ENCODE measurements around the gene TGFB1.
A peak's percentile ranks its signal among the peaks of the same experiment; 100 is the strongest.
"Not testable (repeated sequence)": the region's sequence is repeated elsewhere in the genome, so short reads cannot be mapped to it uniquely, and the experiment has no call there.

TGFB1 gene

DNA sequence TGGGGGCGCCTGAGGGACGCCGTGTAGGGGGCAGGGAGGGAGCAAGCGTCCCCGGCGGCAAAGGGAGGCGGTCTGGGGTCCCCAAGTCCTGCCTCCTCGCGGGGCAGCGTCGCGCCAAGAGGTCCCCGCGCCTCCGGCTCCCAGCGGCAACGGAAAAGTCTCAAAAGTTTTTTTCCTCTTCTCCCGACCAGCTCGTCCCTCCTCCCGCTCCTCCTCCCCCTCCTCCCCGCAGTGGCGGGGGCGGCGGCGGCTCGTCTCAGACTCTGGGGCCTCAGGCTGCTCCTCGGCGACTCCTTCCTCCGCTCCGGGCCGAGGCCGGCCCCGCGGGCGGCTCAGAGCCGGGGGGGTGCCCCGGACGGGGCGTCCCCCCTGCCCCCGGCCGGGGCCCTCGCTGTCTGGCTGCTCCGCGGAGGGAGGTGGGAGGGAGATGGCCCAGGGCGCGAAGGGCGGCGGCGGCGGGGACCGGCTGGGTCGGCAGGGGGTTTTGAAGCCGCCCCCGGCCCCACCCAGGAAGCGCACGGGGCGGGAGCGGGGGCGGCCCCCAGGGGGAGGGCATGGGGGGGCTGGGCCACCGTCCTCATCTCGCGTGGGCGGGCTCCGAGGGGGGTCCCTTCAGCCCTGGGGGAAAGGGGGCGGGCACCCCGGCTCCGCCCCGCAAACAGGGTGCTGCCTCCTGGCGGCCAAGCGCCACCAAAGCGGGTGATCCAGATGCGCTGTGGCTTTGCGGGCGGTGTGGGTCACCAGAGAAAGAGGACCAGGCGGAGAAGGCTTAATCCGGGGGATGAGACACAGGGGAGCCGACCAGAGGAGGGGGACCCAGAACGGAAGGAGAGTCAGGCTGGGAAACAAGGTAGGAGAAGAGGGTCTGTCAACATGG, at the start of gene TGFB1:
TSS of gene TGFB1 (minus strand) at position 457 of the 877 bp plus-strand sequence. CDS start 878 bp downstream, outside the sequence.
- DNase-seq, result no peak

DNA sequence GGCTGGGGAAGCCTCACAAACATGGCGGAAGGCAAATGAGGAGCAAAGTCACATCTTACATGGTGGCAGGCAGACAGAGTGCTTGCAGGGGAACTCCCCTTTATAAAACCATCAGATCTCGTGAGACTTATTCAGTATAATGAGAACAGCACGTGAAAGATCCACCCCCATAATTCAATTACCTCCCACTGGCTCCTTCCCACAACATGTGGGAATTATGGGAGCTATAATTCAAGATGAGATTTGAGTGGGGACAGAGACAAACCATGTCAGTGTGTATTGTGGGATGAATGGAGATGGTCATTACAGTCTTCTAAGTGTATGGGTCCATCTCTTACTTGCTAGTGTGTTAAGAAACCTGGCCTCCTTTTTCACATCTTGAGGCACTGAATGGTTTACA, 48.3 kb upstream of the TGFB1 start:
- DNase-seq, result no peak

DNA sequence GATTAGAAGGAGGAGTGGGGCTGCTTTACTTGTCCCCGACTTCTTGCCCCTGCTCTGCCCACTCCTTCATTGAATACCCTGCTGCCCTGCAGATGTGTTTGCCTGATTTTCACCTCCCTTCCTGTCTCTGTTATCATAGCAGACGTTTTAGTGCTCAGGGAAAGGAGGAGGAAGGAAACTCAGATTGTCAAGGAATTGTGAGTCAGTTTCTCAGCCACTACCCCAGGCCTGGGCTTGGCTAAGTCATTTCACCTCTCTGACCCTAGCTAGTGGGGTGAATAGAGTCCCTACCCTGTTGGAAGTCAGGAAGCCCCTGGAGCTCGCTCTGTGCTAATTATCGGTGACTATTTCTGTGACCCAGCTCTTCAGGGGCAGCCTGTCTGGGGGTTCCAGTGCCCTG, 47.8 kb upstream of the TGFB1 start:
- no peak for DNase-seq

DNA sequence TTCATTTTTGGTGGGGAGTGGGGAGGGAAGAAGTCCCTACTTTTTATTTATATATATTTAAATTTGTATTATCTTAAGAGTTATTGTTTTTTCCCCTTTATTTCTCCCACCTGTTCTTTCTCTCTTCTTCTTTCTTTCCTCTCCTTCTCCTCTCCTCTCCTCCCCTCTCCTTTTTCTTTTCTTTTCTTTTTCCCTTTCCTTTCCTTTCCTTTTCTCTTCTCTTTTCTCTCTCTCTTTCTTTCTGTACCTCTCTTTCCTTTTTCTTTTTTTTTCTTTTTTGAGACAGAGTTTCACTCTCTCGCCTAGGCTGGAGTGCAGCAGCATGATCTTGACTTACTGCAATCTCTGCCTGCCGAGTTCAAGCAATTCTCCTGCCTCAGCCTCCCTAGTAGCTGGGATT, 45.8 kb upstream of the TGFB1 start:
- DNase-seq, result no peak

DNA sequence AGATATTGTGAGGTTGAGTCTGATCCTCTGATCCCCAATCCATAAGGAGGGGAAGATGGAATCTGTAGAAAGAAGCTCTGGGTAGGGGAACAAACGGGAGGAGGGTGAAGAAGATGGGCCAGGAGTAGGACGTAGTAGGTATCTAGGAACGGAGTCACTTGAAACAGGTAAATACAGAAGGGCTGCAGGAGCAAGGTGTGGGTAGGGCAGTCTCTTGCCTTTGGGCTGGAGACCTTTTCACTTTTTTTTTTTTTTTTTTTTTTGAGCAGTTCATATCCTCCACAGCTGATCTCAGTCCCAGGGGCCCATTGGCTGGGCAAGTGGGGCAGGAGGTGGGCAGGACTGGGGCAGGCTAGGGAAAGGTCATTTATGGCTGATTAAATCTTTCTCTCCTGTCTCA, 45.4 kb upstream of the TGFB1 start:
- DNase-seq, result no peak

DNA sequence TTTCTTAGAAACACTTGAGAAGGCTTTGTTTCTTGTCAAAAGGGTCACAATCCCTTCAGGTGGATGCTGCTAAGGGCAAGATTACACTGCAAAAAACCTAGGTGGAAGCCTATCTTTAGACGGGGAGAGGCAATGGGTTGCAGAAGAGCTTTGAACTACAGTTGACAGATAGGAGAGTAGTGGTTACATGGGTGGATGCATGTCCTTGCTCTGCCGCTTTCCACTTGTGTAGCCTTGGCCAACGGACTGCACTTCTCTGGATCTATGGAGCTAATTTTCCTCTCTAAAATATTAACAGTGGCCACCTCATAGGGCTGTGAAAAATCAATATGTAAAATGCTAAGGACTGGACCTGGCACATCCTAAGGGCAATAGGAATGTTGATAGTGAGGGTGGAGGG, 44.9 kb upstream of the TGFB1 start:
- peak; percentile 40 for DNase-seq

DNA sequence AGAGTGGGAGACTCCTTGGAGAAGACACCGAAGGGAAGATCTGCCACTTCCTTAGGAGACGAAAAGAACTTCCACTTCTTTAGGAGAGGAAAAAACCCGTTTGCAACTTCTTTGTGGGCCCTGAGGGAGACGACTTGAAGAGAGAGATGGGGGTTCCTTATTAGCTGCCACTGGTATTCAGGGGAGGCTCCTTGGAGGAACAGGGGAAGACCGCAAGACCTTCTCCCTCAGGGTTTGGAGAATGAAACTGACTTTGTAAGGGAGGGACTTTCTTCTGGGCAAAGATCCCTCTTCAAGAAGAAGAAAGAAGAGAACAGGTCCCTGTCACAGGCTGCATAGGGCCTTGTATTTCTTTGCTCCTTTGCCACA, 44.3 kb upstream of the TGFB1 start:
- no peak for DNase-seq

DNA sequence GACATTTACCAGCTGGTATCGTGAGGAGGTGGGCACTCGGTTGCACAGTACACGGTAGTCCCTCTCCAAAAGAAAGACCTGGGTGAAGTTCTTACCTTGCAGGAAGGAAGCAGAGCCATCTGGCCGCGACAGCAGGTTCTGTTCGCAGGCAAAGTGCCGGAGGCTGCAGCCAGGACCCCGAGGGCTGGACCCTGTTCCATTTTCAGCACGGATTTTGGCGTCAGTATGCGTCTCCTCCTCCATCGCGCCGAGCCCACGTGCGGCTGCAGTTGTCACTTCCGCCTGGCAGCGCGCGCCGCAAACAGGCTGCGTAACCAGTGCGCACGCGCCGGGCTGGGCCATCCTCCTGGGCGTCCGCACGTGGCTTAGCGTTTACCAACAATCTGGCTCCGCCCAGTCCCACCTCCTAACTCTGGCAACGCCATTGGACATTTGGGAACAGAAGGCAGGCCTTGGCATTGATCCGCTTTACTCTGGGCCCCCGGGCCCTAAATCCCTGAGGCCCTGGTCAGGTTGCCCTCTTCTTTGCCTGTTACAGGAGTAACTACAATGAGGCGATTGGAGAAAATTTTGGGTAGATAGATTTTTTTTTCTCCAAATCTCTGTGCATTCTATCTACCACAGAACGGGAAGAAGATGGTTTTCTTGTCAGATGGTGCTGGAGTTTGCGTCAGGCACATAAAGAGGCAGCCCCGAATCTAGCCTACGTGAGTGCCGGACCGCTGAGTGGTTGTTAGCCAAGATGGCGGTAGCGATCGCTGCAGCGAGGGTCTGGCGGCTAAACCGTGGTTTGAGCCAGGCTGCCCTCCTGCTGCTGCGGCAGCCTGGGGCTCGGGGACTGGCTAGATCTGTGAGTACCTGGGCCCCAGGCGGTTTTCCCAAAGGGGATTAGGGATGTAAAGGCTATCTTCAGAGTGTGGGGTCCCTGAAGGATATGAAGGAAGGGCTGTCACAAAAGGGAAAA, 43.6 kb upstream of the TGFB1 start, which contains the start of the genes BCKDHA and EXOSC5:
TSS of gene BCKDHA (plus strand) at position 733 of the 964 bp plus-strand sequence. CDS start at position 743, 10 bp downstream.
TSS of gene EXOSC5 (minus strand) at position 274 of the 964 bp plus-strand sequence. CDS start at position 243, 31 bp downstream.
- peak; percentile 99 for DNase-seq

DNA sequence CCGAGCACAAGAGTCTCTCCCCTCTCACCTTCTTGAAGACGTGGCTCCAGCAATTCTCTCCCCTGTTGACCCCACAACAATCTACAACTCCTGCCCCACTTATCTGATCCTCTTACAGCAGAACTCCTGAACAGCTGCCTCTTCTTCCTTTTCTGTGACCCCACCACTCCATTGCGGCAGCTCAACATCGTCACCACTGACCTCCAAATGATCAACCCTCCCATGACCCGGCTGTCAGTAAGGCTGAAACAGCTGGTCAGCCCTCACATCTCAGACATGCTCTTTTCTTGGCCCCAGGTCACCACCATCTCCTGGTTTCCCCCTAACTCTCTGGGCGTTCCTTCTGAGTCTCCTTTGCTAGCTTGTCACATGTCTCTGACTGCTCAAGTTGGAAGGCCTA, 41.6 kb upstream of the TGFB1 start:
- DNase-seq, result no peak

DNA sequence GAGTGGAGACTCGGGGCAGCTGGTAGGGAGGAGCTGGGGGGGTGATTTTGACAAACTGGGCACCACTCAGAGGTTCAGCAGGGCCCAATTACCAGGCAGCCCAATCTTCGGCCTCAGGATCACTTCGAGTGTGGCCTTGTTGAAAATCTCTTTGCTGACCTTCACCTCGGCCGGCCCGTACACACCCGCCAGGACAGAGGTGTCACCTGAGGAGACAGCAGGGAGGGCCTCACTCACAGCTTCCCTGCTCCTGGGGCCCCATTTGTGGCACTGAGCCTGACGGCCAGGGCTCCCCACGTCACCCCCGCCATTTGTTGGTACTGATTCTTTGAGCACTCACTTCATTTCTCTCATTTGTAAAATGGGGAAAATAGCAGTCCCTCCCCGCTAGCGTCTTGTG, 39.1 kb upstream of the TGFB1 start:
- no peak for DNase-seq

DNA sequence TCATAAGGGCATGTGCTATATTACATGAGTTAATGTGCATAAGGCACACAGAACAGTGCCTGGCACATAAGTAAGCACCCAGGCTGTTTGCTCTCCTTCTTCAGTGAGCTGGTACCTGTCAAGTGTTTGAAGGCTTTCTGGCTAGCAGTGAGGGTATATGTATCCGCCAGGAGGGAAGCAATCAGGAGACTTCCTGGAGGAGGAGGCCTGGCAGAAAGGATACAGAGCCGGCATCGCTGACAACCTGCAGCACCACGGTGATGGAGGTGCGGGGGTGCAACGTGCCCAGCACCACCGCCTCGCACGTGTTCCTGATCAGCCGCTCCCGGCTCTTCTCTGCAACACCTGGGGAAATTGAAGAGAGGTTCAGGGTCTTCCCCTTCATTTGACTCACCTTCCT, 37.9 kb upstream of the TGFB1 start:
- no peak for DNase-seq

DNA sequence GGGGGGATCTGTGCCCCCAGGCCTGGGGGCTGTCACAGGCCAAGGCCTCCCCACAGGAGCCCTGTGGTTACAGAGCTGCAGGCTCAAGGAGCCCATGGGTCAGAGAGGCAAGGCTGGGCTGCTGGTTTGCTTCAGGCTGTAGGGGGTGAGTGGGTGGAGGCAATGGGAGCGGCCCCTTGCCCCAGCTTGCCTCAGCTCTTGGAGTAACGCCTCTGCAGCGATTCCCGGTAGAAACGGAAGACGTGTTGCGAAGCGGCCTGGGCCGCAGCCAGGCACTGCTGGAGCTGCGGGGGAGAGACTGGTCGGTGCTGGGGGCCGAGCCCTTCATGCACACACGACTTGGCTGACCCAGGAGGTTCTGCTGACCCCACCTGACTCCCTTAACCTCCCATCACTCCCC, 32.7 kb upstream of the TGFB1 start:
- DNase-seq, result no peak

DNA sequence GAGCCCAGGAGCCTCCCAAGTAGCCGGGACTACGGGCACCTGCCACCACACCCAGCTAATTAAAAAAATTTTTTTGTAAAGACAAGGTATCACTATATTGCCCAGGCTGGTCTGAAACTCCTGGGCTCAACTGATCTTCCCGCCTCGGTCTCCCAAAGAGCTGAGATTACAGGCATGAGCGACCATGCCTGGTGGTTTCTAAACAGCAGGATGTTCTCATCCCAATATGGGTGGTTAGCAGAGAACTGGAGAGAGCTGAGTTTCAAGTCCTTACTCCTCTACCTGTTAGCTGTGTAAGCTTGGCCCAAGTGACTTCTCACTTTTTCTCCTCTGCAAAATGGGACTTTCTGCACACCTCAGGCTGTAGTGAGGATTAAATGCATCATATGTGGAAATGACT, 30.6 kb upstream of the TGFB1 start:
- no peak for DNase-seq

DNA sequence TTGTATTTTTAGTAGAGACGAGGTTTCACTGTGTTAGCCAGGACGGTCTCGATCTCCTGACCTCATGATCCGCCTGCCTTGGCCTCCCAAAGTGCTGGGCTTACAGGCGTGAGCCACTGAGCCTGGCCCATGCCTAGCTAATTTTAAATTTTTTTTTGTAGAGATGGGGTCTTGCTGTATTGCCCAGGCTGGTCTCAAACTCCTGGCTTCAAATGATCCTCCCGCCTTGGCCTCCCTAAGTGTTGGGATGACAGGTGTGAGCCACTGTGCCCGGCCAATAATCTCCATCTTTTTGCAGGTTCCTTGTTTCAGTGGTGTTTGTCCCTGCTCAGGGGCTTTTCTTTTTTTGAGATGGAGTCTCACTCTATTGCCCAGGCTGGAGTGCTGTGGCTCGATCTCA, 27.8 kb upstream of the TGFB1 start:
- DNase-seq, result not testable (repeated sequence)

DNA sequence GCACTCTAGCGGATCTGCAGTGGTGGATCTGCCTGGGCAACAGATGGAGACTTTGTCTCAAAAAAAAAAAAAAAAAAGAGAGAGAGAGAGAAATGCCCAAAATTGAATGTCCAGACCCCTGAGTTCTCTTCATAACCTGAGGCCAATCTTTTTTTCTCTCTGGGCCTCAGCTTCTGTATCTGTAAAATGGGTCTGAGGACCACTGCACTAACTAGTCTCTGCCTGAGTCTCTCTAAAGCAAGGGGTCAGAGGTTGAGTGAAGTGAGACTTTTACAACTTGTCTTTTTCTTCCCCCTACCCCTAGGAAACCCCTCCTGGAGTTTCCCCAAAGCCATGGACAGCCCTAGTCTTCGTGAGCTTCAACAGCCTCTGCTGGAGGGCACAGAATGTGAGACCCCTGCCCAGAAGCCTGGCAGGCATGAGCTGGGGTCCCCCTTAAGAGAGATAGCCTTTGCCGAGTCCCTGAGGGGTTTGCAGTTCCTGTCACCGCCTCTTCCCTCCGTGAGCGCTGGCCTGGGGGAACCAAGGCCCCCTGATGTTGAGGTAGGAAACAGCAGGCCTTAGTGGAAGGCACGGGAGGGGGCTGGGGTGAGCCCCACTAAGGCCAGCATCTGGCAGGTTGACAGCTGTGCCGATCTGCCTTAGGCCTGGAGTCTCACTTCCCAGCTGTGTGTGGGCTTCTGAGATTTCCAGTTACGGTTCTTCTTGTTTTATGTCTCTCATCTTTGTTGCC, 24.4 kb upstream of the TGFB1 start:
- DNase-seq, result no peak

DNA sequence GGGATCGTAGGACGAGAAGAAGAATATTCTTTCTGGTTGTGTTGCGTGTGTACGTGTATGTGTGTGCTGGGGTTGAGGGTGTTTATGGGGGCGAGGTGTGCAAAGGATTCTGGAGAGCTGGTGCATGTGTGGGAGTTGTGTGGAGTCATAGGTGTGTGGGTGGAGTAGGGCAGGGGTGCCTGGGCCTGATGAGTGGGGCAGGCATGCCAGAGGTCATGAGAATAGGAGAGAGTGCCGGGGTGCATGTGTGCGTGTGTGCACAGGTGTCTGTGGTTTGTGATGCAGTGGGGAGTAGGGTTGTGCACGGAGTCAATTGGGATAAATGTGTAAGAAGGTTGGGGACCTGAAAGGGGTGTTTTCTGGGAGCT, 23.3 kb upstream of the TGFB1 start:
- no peak for DNase-seq

DNA sequence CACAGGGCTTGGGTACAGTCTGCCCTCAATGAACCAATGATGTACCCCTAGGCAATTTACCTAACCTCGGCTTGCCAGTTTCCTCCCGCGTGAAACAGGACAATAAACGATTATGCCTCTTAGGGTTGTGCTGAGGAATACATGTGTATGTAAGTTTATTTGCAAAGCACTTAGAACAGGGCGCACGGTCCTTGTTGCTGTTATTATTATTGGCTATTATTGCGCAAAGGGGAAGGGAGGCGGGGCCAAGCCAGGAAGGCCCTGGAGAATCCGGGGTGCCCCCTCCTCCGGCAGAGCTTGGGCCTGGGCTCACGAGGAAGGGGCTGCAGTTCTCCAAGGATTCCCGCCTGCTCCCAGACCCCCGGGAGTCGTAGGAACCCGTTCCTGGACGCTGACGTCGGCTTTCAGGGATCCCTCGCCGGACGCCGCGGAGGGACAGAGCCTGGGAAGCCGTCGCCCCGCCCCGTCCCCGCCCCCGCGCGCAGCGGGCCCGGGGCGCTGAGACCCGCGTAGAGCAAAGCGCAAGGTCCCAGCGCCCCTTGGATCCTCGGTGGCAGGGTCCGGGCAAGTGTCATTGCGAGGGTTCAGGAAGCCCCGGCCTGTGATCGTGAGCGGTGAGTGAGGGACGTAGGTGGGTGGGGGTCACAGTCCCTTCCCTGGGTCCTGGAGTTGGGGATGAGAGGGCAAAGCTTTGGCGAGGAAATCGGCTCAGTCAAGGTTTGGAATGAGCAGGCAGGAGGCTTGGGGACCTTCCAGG, 22.7 kb upstream of the TGFB1 start, which contains the start of gene TMEM91:
TSS of gene TMEM91 (plus strand) at position 293 of the 757 bp plus-strand sequence. CDS start 1,777 bp downstream, outside the sequence.
- DNase-seq, result peak; percentile 31

DNA sequence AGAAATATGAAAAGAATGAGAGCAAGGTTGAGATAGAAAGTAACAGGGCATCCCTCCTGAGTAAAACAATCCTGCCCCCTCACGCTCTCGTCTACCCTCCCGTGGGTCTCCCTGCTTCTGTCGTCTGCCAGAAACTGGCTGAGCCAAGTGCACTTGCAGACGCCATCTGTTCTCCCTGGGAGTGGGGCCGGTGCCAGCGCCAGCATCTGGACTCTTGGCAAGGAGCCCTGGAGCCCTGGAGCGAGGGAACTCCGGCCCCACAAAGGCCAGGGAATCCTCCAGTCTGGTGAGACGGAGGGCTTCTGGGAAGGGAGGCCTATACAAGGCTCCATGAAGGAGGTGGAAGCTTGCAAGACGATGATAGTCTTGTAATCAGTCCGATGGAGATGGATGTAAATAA, 20.3 kb upstream of the TGFB1 start:
- peak; percentile 92 for DNase-seq

DNA sequence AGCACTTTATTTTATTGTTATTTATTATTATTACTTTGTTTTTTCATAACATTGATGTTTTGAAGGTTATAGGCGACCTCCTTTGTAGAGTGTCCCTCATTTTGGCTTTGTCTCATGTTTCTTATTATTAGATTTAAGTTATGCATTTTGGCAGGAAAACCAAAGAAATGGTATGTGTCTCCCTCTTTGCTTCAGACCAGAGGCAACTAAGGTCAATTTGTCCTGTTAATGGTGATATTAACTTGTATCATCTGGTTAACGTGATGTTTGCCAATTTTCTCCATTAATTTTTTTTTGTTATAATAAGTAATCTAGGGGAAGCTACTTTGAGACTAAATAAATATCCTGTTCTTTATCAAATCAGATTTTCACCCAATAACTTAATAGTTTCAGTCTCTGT, 18.8 kb upstream of the TGFB1 start:
- DNase-seq, result no peak

DNA sequence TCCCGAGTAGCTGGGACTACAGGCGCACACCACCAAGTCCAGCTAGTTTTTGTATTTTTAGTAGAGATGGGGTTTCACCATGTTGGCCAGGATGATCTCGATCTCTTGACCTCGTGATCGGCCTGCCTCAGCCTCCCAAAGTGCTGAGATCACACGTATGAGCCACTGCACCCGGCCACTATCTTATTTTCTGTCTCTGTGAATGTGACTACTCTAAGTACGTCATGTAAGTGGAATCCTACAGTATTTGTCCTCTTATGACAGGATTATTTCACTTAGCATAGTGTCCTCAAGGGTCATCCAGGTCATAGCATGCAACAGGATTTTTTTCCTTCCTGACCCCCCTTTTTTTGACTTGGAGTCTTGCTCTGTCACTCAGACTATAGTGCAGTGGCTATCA, 17.8 kb upstream of the TGFB1 start:
- DNase-seq, result no peak

DNA sequence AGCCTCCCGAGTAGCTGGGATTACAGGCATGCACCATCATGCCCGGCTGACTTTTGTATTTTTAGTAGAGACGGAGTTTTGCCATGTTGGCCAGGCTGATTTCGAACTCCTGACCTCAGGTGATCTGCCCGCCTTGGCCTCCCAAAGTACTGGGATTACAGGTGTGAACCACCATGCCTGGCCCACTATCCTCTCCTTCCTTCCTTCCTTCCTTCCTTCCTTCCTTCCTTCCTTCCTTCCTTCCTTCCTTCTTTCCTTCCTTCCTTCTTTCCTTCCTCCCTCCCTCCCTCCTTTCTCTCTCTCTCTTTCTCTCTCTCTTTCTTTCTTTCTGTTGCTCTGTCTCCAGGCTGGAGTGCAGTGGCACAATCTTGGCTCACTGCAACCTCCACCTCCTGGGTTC, 17.4 kb upstream of the TGFB1 start:
- not testable (repeated sequence) for DNase-seq

DNA sequence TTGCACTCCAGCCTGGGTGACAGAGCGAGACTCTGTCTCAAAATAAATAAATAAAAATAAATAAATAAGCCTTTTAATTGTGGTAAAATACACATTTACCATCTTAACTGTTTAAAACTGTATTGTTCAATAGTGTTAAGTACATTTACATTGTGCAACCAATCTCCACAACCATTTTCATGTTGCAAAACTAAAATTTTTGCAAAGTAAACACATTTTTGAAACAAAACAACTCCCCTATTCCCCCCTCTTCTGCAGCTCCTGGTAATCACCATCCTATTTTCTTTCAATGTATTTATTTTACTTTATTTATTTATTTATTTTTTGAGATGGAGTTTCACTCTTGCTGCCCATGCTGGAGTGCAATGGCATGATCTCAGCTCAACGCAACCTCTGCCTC, 16.0 kb upstream of the TGFB1 start:
- no peak for DNase-seq
